Measurements from ENCODE around the gene WWOX.

- TF ChIP-seq SP1 (IDR thresholded peaks at IDR 0.05; ENCODE audit: low read depth, low read length) (no peak), RAD21 (IDR thresholded peaks at IDR 0.05 in 1 of 2, conservative IDR thresholded peaks at IDR 0.05 in 1 of 2; ENCODE audit: low read depth in 2 of 2, low read length in 2 of 2) (no peak), RXRA (IDR thresholded peaks at IDR 0.05; ENCODE audit: insufficient read depth, low read depth, low read length) (no peak), SUZ12 (IDR thresholded peaks at IDR 0.05; ENCODE audit: low read length) (no peak), EZH2 (IDR thresholded peaks at IDR 0.05; ENCODE audit: low read depth, low read length, severe bottlenecking) (no peak), CBX8 (IDR thresholded peaks at IDR 0.05; ENCODE audit: borderline replicate concordance, low read depth, low read length) (no peak), CTCF (IDR thresholded peaks at IDR 0.05; ENCODE audit: control extremely low read depth in 1 of 3, insufficient read depth in 1 of 3, low read depth in 1 of 3, low read length in 3 of 3) (no peak), MAX (IDR thresholded peaks at IDR 0.05) (no peak), CREB1 (IDR thresholded peaks at IDR 0.05) (no peak), EGR1 (IDR thresholded peaks at IDR 0.05; ENCODE audit: borderline replicate concordance, low read depth, low read length) (no peak), CHD2 (IDR thresholded peaks at IDR 0.05; ENCODE audit: low read length) (no peak)
Observed at GRCh38 chr16:78895681-78896080, 796.2 kb downstream of the WWOX start.

All from H1 (cell line).